NB4 (cell line): Measurements from ENCODE around the gene VTN.

Experiments used
- DNase-seq: peaks from one replicate; pipeline ENCODE4 v3.0.0; 2010; ENCODE audit warnings: low read depth
- H3K4me3 ChIP-seq: one replicate; pipeline ENCODE4 v1.5.1; 2011; ENCODE audit warnings: mild to moderate bottlenecking, low read depth, low read length, moderate library complexity
- CTCF ChIP-seq: IDR thresholded peaks from one replicate; pipeline ENCODE4 v1.5.1; 2012; ENCODE audit warnings: low read depth, low read length
- MAX ChIP-seq: IDR thresholded peaks from 2 replicates; pipeline ENCODE4 v1.6.1; 2011; ENCODE audit warnings: low read depth, low read length
- MYC ChIP-seq: IDR thresholded peaks from 2 replicates; pipeline ENCODE4 v1.6.1; 2011; ENCODE audit warnings: low read depth, low read length
- POLR2A ChIP-seq: IDR thresholded peaks from 2 replicates; pipeline ENCODE4 v1.6.1; 2011; ENCODE audit warnings: mild to moderate bottlenecking; ENCODE audit not compliant: insufficient read length; ENCODE audit errors: extremely low read depth

The VTN gene, protein sequence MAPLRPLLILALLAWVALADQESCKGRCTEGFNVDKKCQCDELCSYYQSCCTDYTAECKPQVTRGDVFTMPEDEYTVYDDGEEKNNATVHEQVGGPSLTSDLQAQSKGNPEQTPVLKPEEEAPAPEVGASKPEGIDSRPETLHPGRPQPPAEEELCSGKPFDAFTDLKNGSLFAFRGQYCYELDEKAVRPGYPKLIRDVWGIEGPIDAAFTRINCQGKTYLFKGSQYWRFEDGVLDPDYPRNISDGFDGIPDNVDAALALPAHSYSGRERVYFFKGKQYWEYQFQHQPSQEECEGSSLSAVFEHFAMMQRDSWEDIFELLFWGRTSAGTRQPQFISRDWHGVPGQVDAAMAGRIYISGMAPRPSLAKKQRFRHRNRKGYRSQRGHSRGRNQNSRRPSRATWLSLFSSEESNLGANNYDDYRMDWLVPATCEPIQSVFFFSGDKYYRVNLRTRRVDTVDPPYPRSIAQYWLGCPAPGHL

DNA sequence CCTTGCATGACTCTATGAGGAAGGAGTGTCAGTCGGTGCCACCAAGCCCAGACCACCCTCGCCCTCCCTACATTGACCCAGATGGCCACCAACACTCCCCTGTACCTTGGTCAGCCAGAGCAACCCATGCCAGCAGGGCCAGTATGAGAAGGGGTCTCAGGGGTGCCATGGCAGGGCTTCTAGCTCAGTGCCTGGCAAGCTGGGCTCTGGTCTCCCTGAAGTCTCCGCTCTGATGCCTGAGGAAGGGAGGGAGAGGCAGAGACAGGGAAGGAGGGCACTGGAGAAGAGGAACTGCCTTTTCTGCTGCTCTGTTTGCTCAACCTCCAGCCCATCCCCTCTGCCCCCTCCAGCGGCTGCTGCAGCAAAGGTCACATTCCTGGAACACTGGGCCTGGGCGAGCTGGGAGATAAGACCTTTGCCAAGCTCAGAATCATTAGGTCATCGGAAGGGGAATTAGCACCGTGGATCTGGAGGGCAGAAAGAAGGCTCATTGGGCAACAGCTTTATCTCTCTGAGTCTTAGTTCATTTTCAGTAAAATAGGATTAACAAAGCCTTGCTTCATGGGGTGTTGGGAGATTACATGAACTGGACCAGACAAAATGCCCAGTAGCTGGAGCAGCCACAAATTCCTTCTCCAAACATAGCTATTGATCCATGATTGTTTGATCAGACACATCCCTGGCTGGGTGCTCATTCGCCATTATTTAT, at the start of gene VTN:
TSS of gene VTN (minus strand) at position 273 of the 709 bp plus-strand sequence. CDS start at position 169, 104 bp downstream.
- no peak within 1 kb of the TSS for H3K4me3 ChIP-seq
- TF ChIP-seq MYC: no peak
- TF ChIP-seq POLR2A: no peak
- peak; percentile 5 for TF ChIP-seq CTCF
- TF ChIP-seq MAX: no peak
- peak; percentile 45 for DNase-seq

DNA sequence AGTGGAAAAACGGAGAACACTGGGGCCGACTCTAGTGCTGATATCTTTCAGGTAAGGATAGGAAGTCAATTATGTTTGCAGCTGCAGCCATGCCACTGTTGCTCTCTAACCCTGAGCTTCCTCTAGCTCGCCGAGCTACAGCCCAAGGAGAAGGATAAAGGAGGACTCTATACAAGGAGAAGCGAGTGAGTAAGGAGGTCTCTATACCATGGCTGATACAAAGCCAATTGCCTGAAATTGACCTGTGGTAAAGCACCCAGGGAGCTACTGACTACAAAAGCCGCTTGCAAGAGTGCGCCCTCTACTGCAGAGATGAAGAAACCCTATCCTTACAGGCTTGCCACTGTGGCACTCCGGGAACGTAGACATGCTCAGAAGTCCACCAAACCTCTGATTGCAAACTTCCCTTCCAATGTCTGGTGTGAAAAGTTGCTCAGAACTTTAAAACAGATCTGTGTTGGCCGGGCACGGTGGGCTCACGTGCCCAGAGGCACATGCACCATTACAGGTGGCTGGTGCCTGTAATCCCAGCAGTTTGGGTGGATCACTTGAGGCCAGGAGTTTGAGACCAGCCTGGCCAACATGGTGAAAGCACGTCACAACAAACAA, 46.7 kb upstream of the VTN start:
- peak; percentile 75 for DNase-seq
- peak; percentile 95 for TF ChIP-seq CTCF
- TF ChIP-seq MAX: no peak
- no peak overlapping the region for H3K4me3 ChIP-seq

DNA sequence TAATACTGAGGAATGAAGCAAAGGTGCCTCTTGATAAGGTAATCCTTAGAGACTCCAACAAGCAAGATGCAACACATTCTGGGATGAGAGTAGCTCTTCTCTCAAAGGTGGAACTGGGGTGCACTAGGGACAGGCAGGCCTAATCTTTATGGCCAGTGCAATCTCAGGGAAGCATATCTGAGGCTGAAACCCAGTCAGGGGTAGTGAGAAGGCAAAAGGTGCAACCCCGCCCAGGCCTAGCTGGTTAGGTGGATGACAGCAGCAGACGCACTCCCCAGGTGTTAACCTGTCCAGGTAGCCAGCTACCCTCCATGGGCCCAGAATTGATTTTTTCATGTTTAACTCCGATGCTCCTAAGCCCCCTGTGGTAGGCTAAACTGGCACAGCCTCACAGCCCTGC, 45.8 kb upstream of the VTN start:
- H3K4me3 ChIP-seq: no peak overlapping the region
- TF ChIP-seq MYC (no peak), CTCF (no peak), MAX (no peak), POLR2A (no peak)
- no peak for DNase-seq

DNA sequence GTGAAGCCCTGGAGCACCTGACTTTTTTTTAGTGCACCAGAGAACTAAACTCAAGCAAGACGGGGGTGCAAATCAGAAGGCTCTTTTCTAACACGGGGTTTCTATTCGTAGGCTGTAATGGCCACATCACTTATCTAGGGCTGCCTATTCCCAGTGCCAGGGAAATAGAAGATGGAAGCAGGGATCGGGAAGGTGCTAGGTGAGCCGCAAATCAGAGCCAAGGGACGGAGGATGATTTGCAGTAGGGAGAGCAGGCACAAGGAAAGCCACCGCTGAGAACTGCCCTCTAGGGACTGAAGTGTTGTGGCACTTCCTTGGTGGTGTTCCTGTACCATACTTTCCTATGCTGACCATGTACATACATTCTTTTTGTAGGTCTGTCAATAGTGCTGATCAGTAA, 43.7 kb upstream of the VTN start:
- DNase-seq: no peak

GRCh38 chr17:28412099-28412498, 42.0 kb upstream of the VTN start:
- H3K4me3 ChIP-seq: no peak overlapping the region
- TF ChIP-seq MYC: no peak
- TF ChIP-seq MAX: no peak
- no peak for TF ChIP-seq POLR2A
- no peak for TF ChIP-seq CTCF
- DNase-seq: no peak

More for the DNA sequence above, 43.7 kb upstream of the VTN start:
- H3K4me3 ChIP-seq: no peak overlapping the region
- TF ChIP-seq MYC (no peak), MAX (no peak), CTCF (no peak), POLR2A (no peak)
